M059J (cell line): ENCODE results near the gene CCDC73. TPM values are rescaled to one million over a fixed set of nuclear protein-coding genes. Genes with fewer than 3 reads are reported as not detected.

Experiments used
- DNase-seq: peaks from one replicate; pipeline ENCODE4 v3.0.0-alpha.2; 2012; ENCODE audit warnings: low read depth
- total RNA-seq: library from RNA; depleted of rRNA; stranded (reverse); fragments of >200 nt; shearing (Covaris generic); gene quantifications from 2 replicates; pipeline ENCODE4 v1.2.3, GENCODE V29; 2014

Gene CCDC73
- total RNA-seq, 1 experiment from 2014 or later = not detected

DNA sequence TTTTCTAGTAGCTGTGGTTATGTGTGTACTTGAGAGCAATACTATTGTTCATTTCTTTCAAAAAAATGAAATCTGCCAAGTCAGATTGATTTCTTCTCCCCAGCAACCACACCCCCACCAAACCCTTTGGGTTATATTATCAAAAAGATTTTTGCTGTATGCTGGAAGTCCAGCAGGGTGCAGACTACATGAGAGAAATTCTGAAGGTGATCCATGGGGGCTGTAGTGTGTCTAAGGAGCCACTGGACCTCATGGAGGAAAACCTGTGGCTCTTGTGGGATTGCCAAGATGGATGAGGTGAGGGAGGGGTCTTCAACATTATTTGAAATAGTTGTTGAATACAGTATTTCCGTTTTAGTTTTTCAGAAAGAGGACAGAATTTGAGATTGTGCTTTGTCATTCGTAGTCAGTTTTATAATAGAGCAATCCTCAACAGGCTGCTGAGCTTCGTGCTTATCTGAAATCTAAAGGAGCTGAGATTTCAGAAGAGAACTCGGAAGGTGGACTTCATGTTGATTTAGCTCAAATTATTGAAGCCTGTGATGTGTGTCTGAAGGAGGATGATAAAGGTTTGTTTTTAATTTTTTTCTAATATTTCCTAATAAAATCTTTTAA, 207.8 kb downstream of the CCDC73 start:
- DNase-seq = peak; percentile 40

DNA sequence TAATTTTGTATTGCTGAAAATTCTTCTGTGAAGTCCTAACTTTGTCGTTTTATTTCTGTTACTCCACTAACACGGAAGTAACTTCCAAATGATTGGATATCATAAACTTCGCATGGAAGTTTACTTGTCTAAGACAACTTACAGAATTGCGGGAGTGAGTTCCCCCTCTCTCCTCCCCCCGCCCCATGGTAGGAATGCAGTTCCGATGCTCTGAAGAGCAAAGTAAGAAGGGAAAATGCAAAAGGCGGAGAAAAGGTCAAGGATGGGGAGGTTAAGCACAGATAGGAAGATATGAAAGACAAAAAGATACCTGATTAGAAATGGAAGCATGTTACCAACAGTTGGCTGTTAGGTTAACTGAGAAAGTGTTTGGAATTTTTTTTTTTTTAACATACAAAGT, 209.5 kb downstream of the CCDC73 start:
- DNase-seq = no peak

DNA sequence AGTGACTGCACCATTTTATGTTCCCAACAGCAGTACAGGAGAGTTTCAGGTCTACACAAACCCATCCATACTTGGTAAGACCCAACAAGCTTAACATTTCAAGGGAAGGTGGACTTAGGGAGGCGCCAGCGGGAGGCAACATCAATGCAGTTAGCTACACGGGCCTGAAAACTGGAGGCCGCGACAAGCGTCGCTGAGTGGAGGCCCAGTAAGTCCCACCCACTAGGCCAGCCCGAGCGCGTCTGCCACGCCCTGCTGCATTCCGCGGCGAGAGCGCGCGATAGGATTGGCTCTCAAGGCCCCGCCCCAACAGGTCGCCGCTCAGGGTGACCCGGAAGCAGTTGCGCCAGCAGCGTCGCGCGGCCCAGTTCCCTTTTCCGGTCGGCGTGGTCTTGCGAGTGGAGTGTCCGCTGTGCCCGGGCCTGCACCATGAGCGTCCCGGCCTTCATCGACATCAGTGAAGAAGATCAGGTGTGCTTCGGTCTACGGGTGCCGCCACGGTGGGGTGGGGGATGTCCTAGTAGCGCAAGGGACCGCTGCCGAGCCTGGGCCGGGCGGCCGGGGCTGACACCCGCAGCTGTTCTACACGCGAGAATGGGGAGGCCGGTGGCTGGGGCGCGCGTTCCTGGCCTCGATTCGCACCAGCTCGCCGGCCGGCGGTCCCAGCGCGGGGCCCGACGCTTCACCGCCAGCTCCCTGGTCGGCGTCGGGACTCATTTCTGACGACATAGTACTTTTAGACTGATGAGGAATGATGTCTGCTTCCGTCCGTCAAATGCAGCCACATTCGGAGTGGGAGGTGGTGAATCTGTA, 210.8 kb downstream of the CCDC73 start, which contains the start of gene EIF3M:
TSS of gene EIF3M (plus strand) at position 373 of the 813 bp plus-strand sequence. CDS start at position 430, 57 bp downstream.
- DNase-seq = peak; percentile 96

DNA sequence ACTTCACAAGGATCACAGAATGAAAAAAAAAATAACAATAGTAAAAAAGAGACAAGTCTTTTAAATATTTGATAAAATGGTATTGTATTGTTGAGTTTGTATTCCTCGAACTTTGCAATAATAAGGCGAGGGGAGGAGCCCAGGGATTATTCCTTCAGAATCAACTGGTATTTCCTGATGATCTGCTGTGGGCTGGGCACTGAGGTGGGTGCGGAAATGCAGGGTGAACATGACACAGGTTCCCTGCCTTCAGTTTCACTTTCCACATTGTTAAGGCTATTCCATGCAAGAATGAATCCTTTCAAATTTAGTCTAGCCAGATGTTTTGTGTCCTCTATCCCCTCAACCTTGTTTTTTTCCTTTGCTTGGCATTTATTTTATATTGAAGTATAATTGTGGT, 212.9 kb downstream of the CCDC73 start:
- DNase-seq = no peak

DNA sequence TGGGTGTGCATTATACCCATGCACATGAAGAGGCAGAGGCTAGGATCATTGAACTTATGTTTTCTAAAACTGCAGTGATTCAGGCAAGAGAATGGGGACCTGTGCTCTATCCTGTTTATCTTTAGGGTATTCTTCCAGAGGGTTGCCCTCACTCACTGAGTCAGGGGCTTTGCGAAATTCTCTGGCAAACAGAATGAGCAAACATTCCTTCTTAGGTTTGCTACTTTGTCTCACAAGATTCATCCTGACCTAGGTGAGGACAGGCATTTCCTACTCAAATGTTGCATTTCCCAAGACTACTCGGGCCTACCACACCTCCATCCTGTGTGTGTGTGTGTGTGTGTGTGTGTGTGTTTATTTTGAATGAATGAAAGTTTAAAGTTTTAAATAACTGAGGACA, 213.5 kb downstream of the CCDC73 start:
- peak; percentile 40 for DNase-seq

DNA sequence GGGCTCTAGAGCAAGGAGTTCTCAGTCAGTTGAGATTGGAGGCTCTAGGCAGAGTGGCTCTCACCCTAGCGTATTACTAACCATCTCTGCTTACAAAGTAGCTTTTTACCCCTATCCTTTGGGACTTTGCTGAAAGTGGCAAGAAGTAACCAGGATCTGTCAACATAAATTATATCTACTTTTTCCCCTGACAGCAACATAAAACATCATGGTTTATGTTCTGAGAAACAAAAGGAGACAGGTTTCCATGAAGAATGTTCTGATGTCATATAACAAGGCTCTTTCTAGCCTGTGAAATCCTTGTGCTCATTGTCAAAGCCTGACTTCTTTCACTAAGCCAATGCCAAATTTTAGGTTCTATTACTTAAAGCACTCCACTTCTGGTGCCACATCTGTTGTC, 218.0 kb downstream of the CCDC73 start:
- no peak for DNase-seq

DNA sequence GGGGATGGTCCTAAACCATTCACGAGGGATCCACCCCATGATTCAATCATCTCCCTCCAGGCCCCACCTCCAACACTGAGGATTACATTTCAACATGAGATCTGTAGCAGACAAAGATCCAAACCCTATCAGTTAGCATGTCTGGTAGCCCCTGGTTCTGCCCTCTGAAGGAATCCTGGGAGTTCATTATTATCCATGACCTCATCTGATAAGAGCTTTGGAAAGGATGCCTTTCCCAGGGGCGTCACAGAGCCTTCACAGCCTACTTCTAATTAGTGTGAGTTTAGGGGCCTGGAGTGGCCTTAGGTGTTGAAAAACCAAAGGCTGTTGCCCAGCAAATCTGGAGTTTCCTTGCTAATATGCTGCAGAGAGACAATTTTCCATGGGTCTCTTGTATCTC, 219.4 kb downstream of the CCDC73 start:
- no peak for DNase-seq

DNA sequence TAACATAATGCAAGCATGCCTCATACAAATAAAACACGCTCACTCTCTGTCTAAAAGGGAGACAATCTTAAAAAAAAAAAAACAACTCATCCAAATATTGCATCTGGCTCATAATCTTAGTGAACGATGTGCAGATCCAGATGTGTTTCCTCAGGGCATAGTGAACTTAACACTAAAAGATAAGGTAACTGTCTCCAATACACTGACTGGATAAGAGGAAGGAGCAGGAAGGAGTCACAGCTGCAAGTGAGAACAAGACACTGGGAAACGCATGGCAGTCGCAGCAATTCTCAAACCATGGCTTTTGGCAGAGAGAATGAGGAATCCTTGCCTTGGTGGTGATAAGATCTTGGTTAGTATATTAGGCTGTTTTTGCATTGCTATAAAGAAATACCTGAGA, 220.0 kb downstream of the CCDC73 start:
- no peak for DNase-seq

DNA sequence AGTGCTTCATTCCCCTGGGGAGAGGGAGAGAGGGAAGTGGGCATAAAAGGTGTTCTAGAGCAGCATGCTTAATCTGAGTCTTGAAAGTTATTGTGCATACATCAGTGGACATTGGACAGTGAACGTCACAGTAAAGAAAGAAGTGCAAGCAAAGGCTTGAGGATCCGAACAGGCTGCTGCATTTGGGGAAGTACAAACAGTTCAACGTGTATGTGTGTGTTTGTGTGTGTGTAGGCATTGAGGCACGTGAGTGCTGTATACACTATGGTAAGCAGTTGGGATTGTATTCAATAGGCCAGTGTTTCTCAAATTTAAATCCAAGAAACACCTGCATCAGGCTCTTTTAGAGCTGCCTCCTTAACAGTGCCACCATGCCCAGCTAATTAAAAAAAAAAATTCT, 221.2 kb downstream of the CCDC73 start:
- DNase-seq = no peak

DNA sequence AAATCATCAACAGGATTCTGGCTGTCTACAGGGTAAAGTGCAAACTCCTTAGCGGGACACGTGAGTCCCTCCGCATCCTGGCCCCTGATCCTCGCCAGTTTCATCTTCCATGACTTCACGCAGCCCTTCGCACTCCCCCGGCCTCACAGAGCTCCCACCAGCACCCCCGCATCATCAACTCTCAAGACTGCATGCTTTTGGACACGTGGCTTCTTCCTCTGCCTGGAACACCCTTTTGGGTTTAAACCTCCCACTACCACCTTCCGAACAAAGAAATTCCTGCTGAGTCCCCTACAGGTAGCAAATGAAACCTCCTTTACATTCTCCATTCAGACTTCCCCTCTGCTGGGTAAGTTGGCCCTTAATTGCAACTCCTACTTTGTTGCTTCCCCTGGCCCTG, 223.4 kb downstream of the CCDC73 start:
- DNase-seq = no peak

DNA sequence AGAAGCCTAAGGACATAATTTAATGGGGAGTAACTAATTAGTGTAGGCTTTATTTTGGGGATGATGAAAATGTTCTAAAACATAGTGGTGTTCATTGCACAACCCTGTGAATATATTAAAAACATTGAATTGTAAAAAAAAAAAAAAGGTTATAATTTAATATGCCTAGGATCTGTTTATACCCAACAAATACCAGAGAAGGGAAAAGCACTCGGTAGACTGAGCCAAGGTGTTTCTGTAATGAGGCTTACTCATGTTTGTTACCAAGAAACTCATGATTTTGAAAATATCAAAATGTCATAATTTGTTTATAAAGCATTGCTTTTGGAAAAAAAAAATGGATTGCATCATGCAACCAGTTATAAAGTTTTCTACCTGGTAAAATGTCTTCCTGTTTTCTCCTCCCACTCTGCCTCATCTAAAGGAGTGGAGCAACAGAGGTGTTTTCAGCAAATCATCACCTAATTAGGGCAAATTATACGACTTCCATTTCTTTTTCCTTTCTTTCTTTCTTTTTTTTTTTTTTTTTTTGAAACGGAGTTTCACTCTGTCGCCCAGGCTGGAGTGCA, 225.1 kb downstream of the CCDC73 start:
- no peak for DNase-seq

DNA sequence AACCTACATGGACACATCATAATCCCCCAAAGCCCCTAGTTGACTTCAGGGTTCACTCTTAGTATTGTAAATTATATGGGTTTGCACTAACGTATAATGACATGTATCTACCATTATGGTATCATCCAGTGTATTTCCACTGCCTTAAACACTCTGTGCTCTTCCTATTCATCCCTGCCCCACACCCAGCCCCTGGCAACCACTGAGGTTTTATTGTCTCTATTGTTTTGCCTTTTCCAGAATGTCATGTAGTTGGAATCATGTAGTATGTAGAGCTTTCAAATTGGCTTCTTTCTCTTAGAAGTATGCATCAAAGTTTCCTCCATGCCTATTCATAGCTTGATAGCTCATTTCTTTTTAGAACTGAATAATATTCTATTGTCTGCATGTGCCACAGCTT, 227.3 kb downstream of the CCDC73 start:
- no peak for DNase-seq

DNA sequence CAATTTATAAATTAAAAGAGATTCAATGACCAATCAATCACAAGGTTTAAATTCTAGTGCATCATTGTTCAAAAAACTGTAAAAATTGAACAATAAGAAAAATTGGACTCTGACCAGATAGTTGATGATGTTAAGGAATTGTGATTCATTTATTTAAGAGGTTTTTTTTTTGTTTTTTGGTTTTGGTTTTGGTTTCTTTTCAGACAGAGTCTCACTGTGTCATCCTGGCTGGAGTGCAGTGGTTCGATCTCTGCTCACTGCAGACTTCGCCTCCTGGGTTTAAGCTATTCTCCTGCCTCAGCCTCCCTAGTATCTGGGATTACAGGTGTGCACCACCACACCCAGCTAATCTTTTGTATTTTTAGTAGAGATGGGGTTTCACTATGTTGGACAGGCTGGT, 227.9 kb downstream of the CCDC73 start:
- peak; percentile 42 for DNase-seq

DNA sequence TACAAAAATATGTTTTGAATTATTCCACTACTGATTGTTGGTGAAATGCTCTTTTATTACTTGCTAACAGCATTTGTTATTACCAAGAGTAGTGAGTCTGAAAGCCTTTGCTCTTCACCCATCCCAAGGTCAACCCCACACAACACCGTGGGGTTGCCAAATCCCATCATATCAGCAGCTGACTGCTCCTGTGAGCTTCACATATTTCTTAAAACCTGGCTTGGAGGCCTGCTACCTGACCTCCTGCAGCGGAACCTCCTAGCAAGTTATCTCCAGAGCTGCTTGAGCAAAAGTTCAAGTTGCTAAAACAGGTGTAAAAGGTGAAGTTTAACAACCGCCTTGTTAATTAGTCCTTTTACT, 230.9 kb downstream of the CCDC73 start:
- DNase-seq = no peak

DNA sequence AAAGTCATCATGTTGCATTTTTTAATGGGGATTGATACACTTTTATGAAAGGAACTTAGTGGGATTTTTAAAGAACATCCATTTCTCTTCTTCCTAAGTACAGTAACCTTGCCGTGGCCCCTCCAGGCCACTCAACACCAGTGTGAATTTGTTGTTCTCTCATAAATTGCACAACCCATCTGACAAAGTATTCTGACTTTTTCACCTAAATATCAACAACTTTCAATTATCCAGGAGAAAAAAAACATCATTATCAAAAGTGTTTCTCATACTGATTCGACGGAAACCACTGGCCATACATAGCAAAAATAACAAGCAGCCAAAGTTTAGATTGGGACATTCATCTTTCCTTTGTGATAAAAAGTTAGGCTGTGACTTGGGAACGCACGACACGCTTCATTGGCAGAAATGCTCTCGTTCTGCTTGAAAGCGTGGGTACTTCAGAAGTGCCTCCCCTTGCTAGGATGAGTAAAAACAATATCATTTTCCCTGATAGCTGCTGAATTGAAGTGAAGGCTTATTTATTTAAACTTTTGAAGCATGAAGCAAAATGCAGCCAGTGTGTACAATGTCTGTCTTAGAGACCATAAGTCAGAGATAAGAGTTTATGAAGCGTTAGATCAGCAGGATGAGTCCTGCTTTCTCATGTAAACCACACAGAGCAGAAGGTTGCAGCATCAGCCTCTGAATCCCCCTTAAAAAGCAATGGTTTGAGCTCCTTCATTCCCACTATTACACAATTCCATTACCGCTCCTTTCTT, 231.4 kb downstream of the CCDC73 start:
- DNase-seq = no peak

DNA sequence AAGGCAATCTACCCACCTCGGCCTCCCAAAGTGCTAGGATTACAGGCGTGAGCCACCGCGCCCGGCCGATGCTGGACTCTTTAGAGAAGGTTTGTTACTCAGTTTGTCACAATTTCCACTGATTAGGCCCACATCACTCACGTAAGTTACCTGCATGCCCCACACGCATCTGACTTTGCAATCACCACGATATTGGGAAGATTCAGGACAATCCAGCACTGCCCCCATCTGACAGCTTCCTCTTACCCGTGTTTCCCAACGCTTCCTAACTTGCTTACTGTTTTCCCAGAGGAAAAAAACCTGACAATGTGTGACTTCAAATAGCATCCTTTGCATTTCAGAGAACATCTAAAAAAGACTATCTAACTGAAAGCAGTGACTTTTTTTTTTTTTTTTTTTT, 232.6 kb downstream of the CCDC73 start:
- DNase-seq = no peak

DNA sequence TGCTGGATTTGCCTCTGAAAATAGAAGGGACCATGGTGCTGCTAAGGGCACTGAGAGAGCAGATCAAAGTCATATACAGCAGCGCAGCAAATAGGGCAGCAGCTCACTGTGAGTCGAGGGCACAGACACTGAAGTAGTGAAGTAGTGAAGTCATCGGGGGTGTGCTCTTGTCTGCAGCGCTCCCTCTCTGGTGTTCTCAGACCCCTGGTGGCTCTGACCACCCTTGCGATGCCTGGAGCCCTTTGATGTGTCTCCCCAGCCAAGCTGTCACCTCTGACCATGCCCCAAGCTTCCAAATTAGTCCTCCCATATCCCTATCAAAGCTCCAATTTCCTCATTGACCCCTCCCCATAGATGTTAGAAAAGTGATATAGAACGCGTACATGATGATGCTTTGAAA, 238.6 kb downstream of the CCDC73 start:
- no peak for DNase-seq

DNA sequence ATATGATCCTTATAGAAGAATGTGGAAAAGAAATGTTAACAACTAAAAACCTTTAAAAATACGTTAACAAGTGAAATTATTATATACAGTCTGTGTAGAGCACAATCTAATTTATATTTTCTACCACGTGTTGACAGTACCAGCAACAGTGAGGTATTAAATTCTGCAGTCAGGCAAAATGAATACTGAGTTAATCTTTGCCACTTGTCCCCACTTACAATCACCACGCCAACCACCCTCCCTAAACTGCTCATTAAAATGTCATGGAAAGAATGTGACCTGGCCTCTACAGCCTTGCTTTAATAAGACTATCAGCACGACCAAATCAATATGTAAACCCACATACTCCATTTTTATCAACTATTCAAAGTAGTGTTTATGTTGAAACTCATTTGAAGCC, 239.4 kb downstream of the CCDC73 start:
- no peak for DNase-seq
